RCC 7860 (cell line): ENCODE data around the gene COLEC12.
"Not testable (repeated sequence)": the region's sequence is repeated elsewhere in the genome, so short reads cannot be mapped to it uniquely, and the experiment has no call there.

ENCODE experiments used
- DNase-seq: peaks from one replicate; pipeline ENCODE4 v3.0.0-alpha.2; 2015; ENCODE audit warnings: low spot score
- FAIRE-seq: peaks from 2 replicates; lab custom pipeline; 2012; peaks lifted over from hg19 to GRCh38; lab: Jason Lieb, UNC

COLEC12 gene

DNA sequence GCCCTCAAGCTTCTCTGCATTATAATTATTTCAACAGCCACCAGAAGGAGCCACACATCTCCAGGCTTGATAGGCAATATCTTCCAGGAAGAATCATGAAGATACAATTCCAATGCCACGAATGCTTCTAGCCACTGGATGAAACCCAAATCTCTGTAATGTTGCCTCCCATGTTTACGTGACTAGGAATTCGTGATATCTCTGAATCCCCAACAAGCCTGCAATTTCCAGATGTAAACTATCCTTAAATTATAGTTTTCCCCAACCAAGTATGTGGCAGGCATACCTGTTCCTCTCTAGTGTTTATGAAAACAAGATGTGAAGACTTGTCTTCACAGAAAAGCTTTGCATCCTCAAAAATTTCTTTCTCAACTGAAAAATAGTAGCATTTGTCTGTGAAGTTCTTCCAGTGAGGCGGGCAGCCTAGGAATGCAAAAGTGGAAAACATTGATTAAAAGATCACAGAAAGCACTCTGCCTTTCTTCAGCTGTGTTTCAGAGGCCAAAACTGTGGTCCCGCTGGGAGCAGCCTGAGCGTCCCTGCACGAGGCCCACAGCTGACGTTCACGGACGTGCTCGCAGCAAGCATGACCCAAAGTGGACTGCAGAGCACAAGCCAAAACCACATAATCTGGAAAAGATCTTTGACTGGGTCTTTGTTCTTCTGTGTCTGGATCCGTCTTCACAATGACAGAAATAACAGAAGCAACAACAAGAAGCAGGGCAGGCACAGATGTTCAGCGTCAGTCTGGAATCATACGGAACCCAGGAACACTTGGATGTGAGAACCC is 167.6 kb downstream of the COLEC12 start:
- no peak for FAIRE-seq

DNA sequence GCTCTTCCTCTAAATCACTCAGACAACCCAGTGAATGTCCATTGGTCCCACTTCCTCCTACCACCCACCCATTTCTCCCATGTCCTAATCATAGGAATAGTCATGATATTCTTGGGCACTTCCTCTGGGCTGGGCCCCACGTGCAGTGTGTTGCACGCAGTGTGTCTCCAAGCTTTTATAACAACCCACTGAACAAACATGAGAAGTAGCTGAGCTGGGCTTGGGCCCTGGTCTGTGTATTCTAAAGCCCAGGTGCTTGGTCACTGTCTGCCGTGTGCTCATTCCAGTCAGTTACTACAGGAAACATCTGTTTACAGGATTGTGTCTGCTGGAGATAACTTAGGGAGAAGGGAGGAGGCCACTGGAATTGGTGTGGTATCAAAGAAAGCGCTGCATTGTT is 168.5 kb downstream of the COLEC12 start:
- DNase-seq, result no peak
- no peak for FAIRE-seq

More for the DNA sequence above, 167.6 kb downstream of the COLEC12 start:
- DNase-seq, result no peak

DNA sequence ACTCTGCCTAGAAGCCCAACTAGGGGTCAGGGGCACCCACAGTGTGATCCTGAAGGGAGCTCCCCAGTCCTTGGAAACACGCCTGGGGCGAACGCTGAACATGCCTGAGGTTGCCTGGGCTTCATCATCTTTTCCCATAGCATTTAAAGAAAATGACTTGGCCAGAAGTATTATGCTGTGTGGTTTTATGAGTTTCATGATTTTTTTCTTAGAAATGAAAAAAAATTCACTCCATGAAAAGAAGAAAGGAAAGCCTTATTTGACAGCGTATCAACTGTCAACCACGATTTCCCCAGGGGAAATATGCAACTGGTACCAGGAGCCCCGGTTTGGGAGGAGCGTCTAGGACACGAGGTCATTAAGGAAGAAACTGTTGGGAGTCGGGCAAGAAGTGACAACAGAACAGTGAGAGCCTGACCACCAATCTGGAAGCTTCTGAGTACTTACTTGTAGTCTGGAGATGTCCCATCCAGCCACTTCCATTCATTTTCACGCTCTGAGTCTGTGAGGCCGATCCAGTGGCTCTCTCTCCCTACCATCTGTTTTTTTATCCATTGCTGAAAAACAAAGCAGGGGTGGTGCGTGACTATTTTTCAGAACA is 169.2 kb downstream of the COLEC12 start:
- no peak for FAIRE-seq

DNA sequence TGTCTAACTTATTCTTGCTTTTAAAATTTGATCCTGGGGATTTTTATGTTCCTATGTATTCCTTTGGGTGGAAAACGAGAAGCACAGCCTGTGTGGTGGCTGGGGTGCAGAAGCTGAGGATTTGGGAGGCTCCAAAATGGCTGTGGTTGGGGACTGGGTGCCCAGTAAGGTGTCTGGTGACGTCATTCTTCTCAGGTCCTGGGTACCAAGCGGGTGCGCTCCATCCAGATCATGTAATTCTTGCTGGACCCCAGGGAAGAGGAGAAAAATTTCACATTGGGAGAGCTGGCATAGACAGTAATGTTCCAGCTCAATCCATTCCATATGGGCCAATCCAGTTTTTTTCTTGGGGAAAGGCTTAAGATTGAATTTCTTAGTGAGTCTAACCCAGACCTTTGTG is 171.6 kb downstream of the COLEC12 start:
- no peak for FAIRE-seq
- DNase-seq, result no peak

More for the DNA sequence above, 169.2 kb downstream of the COLEC12 start:
- no peak for DNase-seq

DNA sequence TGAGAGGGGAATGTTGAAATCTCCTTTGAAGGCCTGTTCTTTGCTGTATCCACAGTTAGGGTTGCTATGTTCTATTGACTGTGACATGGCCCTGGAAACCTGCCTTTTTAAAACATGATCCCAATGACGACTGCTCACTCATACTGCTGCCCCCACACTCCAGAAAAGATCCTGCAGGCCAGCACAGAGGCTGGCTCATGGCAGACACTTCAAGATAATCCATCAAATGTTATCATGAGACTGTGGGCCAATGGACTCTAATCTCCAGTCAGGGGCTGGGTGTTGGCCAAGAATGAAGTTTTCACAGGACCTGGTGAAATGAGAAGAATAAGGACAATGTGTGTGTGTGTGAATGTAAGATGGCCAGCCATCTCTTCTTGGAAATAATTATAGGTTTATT is 173.7 kb downstream of the COLEC12 start:
- no peak for FAIRE-seq
- no peak for DNase-seq

DNA sequence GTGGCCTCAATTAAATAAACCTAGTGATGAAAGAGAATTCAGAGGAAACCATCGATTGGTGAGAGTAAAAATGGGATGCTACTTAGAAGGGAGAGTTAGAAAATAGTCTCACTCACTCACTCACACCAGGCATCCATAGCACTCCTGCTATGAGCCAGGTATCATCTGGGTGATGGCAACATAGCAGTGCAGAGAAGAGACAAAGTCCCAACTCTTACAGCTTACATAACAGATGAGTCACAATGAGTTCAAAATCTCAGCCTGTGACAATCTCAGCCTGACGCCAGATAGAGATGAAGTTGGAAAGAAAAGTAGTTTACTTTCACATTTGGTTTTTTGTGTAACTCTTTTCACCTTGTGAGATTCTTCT is 177.3 kb downstream of the COLEC12 start:
- no peak for FAIRE-seq
- DNase-seq, result peak; percentile 21

DNA sequence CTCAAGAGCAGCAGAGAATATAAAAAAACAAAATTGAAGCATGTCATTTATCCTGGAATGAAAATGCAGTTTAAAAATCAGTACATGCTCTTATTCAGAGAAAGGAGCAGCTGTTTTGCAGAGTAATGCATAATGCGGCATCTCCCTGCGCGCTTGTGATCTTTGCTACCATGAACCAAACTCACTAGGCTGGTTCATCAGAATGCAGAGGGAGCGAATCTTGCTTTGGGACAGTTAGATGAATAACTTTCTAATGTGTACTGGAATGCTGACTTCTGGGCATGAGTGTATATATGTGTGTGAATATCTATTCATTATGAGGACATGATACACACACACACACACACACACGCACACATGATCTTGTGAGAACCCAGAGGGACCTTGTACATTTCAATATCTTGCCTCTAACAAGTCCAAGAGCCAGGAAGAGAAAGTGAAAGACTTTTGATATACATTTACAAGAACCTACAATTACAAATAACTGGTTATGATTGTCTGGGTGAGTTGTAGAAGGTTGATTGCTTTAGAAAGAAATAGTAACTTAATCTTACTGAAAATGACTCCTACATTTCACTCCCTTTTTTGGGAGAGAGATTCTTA is 178.5 kb downstream of the COLEC12 start:
- FAIRE-seq (no peak), DNase-seq (no peak)

DNA sequence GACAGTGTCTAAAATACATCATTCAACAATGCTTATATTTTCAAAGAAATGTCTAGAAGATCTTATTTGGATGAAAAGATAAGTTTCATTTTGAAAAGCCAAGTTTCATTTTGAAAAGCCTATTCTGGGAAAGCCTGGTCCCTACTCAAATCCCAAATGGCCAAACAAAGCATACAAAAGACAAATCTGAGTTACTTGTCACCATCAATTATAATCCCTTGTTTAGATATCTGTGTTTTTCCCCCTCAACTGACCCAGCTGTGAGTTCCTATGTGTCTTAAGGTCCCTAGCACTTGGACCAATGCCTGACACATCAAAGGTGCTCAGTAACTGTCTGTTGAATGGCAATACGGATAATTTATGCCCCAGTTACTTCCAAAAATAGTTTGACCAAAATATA is 180.3 kb downstream of the COLEC12 start:
- no peak for FAIRE-seq

DNA sequence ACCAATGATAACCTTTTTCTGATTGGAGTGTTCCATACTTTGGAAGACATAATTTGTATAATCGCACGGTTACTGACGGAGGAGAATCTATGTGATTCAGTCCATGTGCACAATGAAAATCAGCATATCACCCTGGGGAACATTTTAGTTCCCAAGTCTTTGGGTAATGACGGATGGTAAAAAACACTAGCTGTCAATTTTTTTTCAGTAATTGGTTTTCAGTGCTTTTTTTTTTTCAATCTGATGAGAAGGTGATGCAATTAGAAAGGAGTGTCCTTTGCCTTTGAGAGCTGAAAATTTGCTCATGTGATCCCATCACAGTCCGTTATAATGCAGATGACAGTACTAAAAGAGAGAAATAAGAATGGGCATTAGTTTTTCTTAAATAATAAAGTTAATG is 180.8 kb downstream of the COLEC12 start:
- FAIRE-seq, result no peak
- no peak for DNase-seq

More for the DNA sequence above, 180.3 kb downstream of the COLEC12 start:
- DNase-seq, result no peak

DNA sequence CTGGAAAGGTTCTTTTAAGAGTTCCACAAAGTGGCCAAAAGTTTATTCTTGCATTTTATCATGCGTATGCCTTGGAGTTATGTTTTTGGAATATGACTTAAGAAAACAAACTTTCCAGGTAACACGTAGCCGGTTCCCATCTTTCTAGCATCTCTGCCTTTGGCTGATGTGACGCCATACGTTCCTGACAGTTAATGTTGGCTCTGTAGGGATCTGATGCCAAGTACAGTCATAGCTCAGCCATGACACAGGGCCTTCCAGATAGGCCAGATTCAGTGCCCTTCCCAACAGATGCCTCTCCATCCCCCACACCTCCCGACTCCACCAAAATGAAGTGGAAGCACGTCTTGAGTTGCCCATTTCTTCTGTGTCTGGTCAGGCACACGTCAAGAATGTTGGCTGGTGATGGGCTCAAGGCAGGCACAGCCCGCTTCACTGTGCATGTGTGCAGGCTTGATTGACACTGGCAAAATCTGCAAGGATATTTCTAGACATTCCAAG is 181.7 kb downstream of the COLEC12 start:
- DNase-seq (no peak), FAIRE-seq (no peak)

DNA sequence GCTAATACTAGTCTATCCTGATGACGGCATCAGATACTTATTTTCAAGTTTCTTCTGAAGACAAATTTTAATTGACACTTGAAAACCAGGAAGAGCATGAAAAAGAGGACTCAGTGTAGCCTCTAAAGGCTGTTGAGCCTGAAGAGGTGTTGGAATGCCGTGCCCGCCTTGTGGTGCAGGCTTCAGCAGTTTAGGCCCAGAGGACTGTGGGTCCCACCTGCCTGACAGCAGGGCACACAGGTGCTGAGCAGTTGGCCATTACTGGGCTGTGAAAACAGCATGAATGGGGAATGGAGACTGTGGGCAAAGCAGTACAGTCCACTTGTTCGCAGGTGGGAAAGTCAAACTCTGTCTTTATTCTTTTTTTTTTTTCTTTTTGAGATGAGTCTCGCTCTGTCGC is 182.9 kb downstream of the COLEC12 start:
- FAIRE-seq (no peak), DNase-seq (no peak)

DNA sequence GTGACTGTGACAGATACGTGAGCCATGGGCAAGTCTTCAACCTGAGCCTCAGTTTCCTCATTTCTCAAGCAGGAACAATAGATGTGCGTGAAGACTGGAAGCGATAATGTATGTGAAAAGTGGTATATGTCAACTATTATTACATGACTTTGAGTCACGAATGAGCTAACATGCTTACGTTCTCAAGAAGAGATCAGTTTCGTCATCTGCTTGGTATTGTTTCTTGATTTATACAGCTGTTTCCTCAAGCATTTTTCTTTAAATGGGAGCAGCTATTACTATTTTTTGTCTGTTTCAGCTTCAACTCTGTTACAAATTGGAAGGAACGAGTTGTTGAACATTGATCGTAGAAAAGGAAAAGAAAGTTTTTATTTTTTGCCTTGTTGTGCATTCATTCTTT is 184.1 kb downstream of the COLEC12 start:
- no peak for DNase-seq
- no peak for FAIRE-seq

DNA sequence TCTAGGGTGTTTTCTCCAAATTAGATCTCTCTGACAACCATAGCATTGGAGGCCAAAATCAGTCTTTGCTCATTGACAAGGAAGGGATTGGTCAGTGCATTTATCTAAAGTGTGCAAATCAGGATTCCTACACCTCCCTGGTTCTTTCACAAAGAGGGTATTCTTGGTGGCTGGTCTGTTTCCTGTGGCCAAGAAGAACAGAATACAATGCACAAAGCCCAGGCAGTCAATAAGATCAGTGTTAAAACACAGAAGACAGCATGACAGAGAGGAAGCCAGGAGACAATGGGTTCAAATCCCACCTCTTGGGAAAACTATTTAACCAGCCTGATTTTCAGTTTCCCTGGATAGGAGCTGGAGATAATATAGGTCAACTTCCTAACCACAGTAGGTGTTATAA is 186.6 kb downstream of the COLEC12 start:
- no peak for DNase-seq
- no peak for FAIRE-seq

DNA sequence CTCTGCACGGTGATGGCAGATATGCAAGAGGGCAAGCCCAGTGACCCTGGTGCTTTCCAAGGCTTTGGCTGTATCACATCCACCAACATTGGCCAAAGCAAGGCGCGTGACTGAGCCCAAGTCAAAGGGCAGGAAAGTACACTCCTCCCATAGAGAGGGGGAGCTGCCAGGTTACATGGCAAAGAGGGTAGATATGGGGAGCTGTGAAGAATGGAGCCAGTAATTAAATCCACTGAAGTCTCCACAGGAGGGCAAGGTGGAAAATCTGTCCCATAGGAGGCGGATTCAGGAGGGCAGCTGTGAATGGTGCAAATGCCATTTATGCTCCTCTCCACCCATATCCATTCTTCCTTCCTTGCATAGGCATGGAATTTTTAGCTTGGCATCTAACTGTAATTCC is 188.1 kb downstream of the COLEC12 start:
- DNase-seq, result no peak
- FAIRE-seq, result no peak

DNA sequence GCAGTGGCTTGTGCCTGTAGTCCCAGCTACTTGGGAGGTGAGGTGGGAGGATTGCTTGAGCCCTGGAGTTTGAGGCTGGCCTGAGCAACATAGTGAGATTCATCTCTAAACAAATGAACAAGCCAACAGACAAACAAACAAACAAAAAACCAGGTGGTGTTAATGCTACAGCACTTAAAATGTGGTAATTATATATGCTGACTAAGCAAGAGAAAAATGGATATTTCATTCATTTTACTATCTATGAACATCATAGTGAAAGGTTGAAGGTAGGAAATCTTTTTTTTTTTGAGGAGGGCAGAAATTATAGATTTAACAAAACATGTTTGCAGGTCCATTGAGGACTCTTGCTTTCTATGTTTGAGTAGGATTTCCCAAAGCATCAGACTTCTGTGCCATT is 190.5 kb downstream of the COLEC12 start:
- no peak for DNase-seq
- FAIRE-seq, result no peak

DNA sequence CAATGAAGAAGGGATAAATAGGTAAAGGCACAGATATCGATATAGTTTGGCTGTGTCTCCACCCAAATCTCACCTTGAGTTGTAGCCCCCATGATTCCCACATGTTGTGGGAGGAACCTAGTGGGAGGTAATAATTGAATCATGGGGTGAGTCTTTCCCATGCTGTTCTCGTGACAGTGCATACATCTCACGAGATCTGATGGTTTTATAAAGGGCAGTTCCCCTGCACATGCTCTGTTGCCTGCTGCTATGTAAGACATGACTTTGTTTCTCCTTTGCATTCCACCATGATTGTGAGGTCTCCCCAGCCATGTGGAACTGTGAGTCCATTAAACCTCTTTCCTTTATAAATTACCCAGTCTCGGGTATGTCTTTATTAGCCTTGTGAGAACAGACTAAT is 192.4 kb downstream of the COLEC12 start:
- not testable (repeated sequence) for DNase-seq, FAIRE-seq

DNA sequence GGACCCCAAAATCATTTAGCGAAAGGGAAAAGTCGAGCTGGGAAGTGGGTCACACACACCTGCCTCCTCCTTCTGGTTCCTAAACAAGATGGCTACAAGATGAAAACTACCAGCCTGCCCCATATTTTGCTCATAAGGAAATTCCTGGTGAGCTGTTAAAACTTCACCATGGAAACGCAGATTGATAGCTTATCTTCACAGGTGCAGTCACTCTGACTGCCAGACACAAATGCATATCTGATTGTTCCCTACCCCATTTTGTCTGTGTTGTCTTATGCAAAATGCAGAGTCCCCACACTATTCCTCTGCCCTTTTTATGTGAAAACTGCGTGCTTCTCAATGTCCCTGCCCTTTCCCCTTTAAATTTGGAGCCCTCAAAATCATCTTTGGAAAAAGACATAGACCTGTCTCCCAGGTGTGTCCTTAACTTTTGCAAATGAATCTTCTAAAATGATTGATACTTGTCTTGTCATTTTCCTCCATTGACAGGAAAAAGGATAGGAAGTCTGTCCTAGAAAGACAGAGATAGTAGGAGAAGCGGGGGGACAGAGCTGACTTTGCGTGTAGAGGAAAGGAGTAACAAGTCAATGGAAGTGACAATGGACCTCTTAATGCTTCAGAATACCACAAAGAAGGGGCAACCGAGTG is 193.8 kb downstream of the COLEC12 start:
- FAIRE-seq, result no peak
- no peak for DNase-seq

DNA sequence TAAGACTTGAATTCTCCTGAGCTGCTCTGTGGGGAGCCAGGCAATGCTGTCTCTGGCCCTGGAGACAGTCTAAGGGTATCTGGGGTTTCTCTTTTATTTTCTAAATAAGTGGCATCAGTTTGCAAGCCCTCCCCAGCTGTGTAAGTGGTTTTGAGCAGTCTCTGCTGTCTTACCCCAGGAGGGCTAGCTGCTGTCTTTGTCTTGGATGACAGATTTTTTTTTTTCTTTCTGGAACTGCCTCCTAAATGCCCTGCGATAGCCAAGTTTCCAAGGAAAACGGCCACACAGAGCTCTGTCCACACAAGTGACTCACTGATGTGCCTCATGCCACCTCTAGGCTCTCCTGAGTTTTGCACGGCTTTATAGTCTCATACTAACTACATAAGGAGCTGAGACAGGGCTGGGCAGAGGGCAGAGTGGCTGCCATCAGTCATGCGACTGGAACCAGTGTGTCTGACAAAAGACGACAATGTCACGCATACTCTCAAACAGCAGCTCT is 195.4 kb downstream of the COLEC12 start:
- peak; percentile 7 for DNase-seq
- no peak for FAIRE-seq

DNA sequence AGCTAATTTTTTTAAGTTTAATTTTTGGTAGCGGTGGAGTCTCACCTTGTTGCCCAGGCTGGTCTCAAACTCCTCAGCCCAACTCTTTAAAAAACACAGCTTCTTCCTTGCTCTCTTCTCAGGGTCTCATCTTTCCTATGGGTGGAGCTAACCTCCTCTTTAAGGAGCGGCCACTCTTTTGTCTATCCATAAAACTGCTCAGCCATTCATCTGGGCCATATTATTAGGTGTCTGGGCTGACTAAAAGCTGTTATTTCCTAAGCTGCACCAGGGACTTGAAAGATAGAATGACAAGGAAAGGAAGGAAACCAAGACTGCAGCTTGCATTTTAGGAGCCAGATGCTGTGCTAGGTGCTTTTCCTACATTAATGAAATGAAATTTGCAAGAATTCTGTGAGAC is 196.9 kb downstream of the COLEC12 start:
- FAIRE-seq, result no peak
- DNase-seq, result no peak

DNA sequence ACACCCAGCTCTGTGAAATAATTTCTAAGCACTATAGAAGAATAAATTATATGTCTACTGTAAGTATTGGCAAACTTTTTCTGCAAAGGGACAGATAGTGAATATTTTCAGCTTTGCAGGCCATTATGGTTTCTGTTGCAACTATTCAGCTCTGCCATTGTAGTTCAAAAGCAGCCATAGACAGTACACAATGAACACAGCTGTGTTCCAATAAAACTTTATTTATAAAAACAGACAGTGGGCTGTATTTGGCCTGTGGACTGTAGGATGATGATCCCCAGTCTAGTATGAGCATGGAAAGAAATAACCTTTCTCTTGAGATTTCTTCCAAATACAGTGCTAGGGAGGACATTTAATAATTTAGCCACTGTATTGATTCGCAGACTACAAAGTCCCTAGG is 197.5 kb downstream of the COLEC12 start:
- FAIRE-seq (no peak), DNase-seq (no peak)

DNA sequence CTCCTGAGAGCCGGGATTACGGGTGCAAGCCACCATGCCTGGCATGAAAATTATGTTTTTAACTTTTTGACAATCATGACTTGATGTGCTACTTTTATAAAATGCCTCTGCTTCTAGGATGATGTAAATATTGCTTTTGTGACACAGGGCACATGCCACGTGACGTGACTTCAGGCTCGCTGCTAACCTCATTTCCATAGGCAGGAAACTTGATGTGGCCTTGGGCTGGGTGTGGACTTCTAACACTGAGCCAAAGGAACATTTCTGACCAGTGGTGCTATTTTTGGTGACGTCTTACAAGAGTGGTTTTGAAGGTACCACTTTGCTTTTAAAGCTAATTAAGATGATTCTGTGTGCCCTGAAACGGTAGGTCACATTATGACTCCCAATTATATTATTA is 198.4 kb downstream of the COLEC12 start:
- DNase-seq (no peak), FAIRE-seq (no peak)
